RWPE2 (cell line): ENCODE measurements around the gene TMEM145.

Experiments
- ATAC-seq: fragments of 200-7000 bp; cut with Tn5 transposase; 3 replicates; pipeline ENCODE4 v1.9.1; 2021; ENCODE audit warnings: low read depth
- DNase-seq: peaks from one replicate; pipeline ENCODE4 v3.0.0-alpha.2; 2020; ENCODE audit warnings: low spot score
- H3K27ac ChIP-seq: fragments of 450-650 bp; 2 replicates; pipeline ENCODE4 v1.5.1; 2017; ENCODE audit warnings: mild to moderate bottlenecking; ENCODE audit not compliant: poor library complexity, severe bottlenecking
- H3K27me3 ChIP-seq: fragments of 250-450 bp; sonication (Bioruptor Pico); 2 replicates; pipeline ENCODE4 v1.5.1; 2021; ENCODE audit warnings: mild to moderate bottlenecking, moderate library complexity; ENCODE audit not compliant: insufficient read depth, poor library complexity, severe bottlenecking
- H3K36me3 ChIP-seq: fragments of 250-450 bp; sonication (Bioruptor Pico); 2 replicates; pipeline ENCODE4 v1.5.1; 2020; ENCODE audit warnings: low read depth, mild to moderate bottlenecking, moderate library complexity
- H3K4me1 ChIP-seq: fragments of 250-450 bp; sonication (Bioruptor Pico); 2 replicates; pipeline ENCODE4 v1.5.1; 2021; ENCODE audit warnings: mild to moderate bottlenecking, moderate library complexity; ENCODE audit not compliant: insufficient read depth, poor library complexity, severe bottlenecking
- H3K4me3 ChIP-seq: fragments of 250-450 bp; sonication (Bioruptor Pico); 2 replicates; pipeline ENCODE4 v1.5.1; 2021; ENCODE audit warnings: mild to moderate bottlenecking, moderate library complexity; ENCODE audit not compliant: severe bottlenecking
- H3K9me3 ChIP-seq: fragments of 250-450 bp; sonication (Bioruptor Pico); 2 replicates; pipeline ENCODE4 v1.5.1; 2021; ENCODE audit warnings: mild to moderate bottlenecking, moderate library complexity; ENCODE audit not compliant: severe bottlenecking
- CTCF ChIP-seq: fragments of 450-650 bp; IDR thresholded peaks from one replicate; pipeline ENCODE4 v1.5.1; 2017; ENCODE audit warnings: mild to moderate bottlenecking, moderate library complexity; ENCODE audit not compliant: poor library complexity, severe bottlenecking

Gene TMEM145

GRCh38 chr19:42288881-42289555, 24.1 kb upstream of the TMEM145 start:
- Histone ChIP-seq H3K36me3 (peaks cover 68% of the 10 kb centered on the region), H3K4me1 (no peaks in the 10 kb centered on the region), H3K9me3 (no peaks in the 10 kb centered on the region), H3K4me3 (no peak overlapping the region), H3K27me3 (no peaks in the 10 kb centered on the region), H3K27ac (no peak overlapping the region)
- no peak for TF ChIP-seq CTCF
- no peak for ATAC-seq
- DNase-seq: no peak

GRCh38 chr19:42289556-42290041, 23.5 kb upstream of the TMEM145 start:
- no peak for TF ChIP-seq CTCF
- Histone ChIP-seq H3K27me3 (no peaks in the 10 kb centered on the region), H3K9me3 (no peaks in the 10 kb centered on the region), H3K27ac (no peak overlapping the region), H3K4me1 (no peaks in the 10 kb centered on the region), H3K36me3 (peaks cover 74% of the 10 kb centered on the region), H3K4me3 (no peak overlapping the region)
- no peak for ATAC-seq
- DNase-seq: no peak

- Histone ChIP-seq H3K4me1 (no peaks in the 10 kb centered on the region), H3K36me3 (peaks cover 75% of the 10 kb centered on the region), H3K4me3 (no peak overlapping the region), H3K27ac (no peak overlapping the region), H3K9me3 (no peaks in the 10 kb centered on the region), H3K27me3 (no peaks in the 10 kb centered on the region)
- no peak for DNase-seq
- ATAC-seq: no peak
- no peak for TF ChIP-seq CTCF
These were observed 23.0 kb upstream of the TMEM145 start for GRCh38 chr19:42290136-42290522.

GRCh38 chr19:42290523-42291434, 22.3 kb upstream of the TMEM145 start:
- Histone ChIP-seq H3K27me3 (no peaks in the 10 kb centered on the region), H3K36me3 (peaks cover 75% of the 10 kb centered on the region), H3K9me3 (no peaks in the 10 kb centered on the region), H3K27ac (no peak overlapping the region), H3K4me3 (no peak overlapping the region), H3K4me1 (no peaks in the 10 kb centered on the region)
- DNase-seq (no peak), ATAC-seq (peak; percentile 47; the same call in 2 of the 3 replicates)
- peak; percentile 54 for TF ChIP-seq CTCF
